ENCODE measurements around the gene CTTNBP2. TPM values are rescaled to one million over a fixed set of nuclear protein-coding genes. Genes with fewer than 3 reads are reported as not detected.

The CTTNBP2 gene
- total RNA-seq, 2 donors from 2014 or later = 1.5 to 1.8 TPM

GRCh38 chr7:117824592-117824991, 48.6 kb downstream of the CTTNBP2 start:
- Histone ChIP-seq H3K27ac (no peak overlapping the region), H3K9ac (ENCODE audit: low read depth in 2 of 2, low read length in 2 of 2) (no peak overlapping the region), H3K4me3 (no peak overlapping the region), H3K36me3 (no peaks in the 10 kb centered on the region), H3K4me1 (no peaks in the 10 kb centered on the region), H3K27me3 (no peaks in the 10 kb centered on the region), H3K9me3 (no peaks in the 10 kb centered on the region)
- intact Hi-C loops (cut with DNase I) = loop anchor here (2.0 kb wide), 1 partner anchor 14 kb away; no protein-coding TSS in a partner anchor
- no peak for DNase-seq
- no peak for TF ChIP-seq CTCF (IDR thresholded peaks at IDR 0.05)

- intact Hi-C loops (cut with DNase I) = no loop called here
Observed at GRCh38 chr7:117819558-117819957, 53.7 kb downstream of the CTTNBP2 start.

GRCh38 chr7:117818232-117818631, 55.0 kb downstream of the CTTNBP2 start:
- Histone ChIP-seq H3K4me3 (no peak overlapping the region), H3K36me3 (no peaks in the 10 kb centered on the region), H3K9me3 (no peaks in the 10 kb centered on the region), H3K27me3 (no peaks in the 10 kb centered on the region), H3K27ac (no peak overlapping the region), H3K4me1 (no peaks in the 10 kb centered on the region), H3K9ac (ENCODE audit: low read depth in 2 of 2, low read length in 2 of 2) (no peak overlapping the region)
- no peak for DNase-seq
- no peak for TF ChIP-seq CTCF (IDR thresholded peaks at IDR 0.05)
- intact Hi-C loops (cut with DNase I) = no loop called here

More at GRCh38 chr7:117819558-117819957, 53.7 kb downstream of the CTTNBP2 start:
- Histone ChIP-seq H3K27ac (no peak overlapping the region), H3K4me3 (no peak overlapping the region), H3K36me3 (no peaks in the 10 kb centered on the region), H3K4me1 (no peaks in the 10 kb centered on the region), H3K9me3 (no peaks in the 10 kb centered on the region), H3K9ac (ENCODE audit: low read depth in 2 of 2, low read length in 2 of 2) (no peak overlapping the region), H3K27me3 (no peaks in the 10 kb centered on the region)
- no peak for TF ChIP-seq CTCF (IDR thresholded peaks at IDR 0.05)
- DNase-seq = no peak

- Histone ChIP-seq H3K9ac (ENCODE audit: low read depth in 2 of 2, low read length in 2 of 2) (no peak overlapping the region), H3K27me3 (no peaks in the 10 kb centered on the region), H3K36me3 (no peaks in the 10 kb centered on the region), H3K9me3 (no peaks in the 10 kb centered on the region), H3K27ac (no peak overlapping the region), H3K4me1 (no peaks in the 10 kb centered on the region), H3K4me3 (no peak overlapping the region)
- intact Hi-C loops (cut with DNase I) = no loop called here
- DNase-seq = no peak
- TF ChIP-seq CTCF (IDR thresholded peaks at IDR 0.05) = no peak
Observed at GRCh38 chr7:117816727-117817126, 56.5 kb downstream of the CTTNBP2 start.

- no peak for DNase-seq
- H3K27ac ChIP-seq = no peak overlapping the region
- no peaks in the 10 kb centered on the region for H3K4me1 ChIP-seq
- intact Hi-C loops (cut with DNase I) = no loop called here
- H3K36me3 ChIP-seq = no peaks in the 10 kb centered on the region
- H3K9me3 ChIP-seq = no peaks in the 10 kb centered on the region
- no peaks in the 10 kb centered on the region for H3K27me3 ChIP-seq
- no peak overlapping the region for H3K9ac ChIP-seq (ENCODE audit: low read depth in 2 of 2, low read length in 2 of 2)
- no peak overlapping the region for H3K4me3 ChIP-seq
- no peak for TF ChIP-seq CTCF (IDR thresholded peaks at IDR 0.05)
Observed at GRCh38 chr7:117811696-117812095, 61.5 kb downstream of the CTTNBP2 start.
